Prostate gland (tissue), 2 donors: ENCODE results near the gene METTL26. TPM values are rescaled to one million over a fixed set of nuclear protein-coding genes. Genes with fewer than 3 reads are reported as not detected.
A peak's percentile ranks its signal among the peaks of the same experiment; 100 is the strongest.

Experiments
- DNase-seq: peaks from one replicate; pipeline ENCODE4 v3.0.0-alpha.2; 2019; ENCODE audit warnings: low spot score
- H3K27ac ChIP-seq, 2 donors: fragments of 200-600 bp; sonication (generic); 2 replicates each; pipeline ENCODE4 v1.5.1; 2017 to 2019
- H3K27me3 ChIP-seq: fragments of 200-600 bp; sonication (generic); replicated peaks from 2 replicates; pipeline ENCODE4 v1.5.1; 2019; ENCODE audit not compliant: insufficient read depth
- H3K36me3 ChIP-seq, 2 donors: fragments of 200-600 bp; sonication (generic); 1 replicate in 1 of 2; 2 replicates in 1 of 2; pipeline versions ENCODE4 v1.5.1 to v1.8.1; 2017 to 2019
- H3K4me1 ChIP-seq: fragments of 200-600 bp; sonication (generic); replicated peaks from 2 replicates; pipeline ENCODE4 v1.5.1; 2019
- H3K4me3 ChIP-seq, 2 donors: fragments of 200-600 bp; sonication (generic); 2 replicates each; pipeline ENCODE4 v1.5.1; 2017 to 2019
- H3K9me3 ChIP-seq: fragments of 200-600 bp; sonication (generic); 2 replicates; pipeline ENCODE4 v1.5.1; 2017
- CTCF ChIP-seq, 4 experiments: fragments of 200-600 bp in 2 of 4; fragments of 450-650 bp in 2 of 4; sonication (generic) in 2 of 4; IDR thresholded peaks; 1 replicate in 3 of 4; 2 replicates in 1 of 4; pipeline ENCODE4 v1.5.1; 2016 to 2019; ENCODE audit warnings: antibody characterized with exemption in 4 of 4, mild to moderate bottlenecking in 2 of 4, moderate library complexity in 2 of 4
- POLR2A ChIP-seq: fragments of 450-650 bp; IDR thresholded peaks from one replicate; pipeline ENCODE4 v1.6.1; 2016; ENCODE audit warnings: antibody characterized with exemption, mild to moderate bottlenecking
- POLR2AphosphoS5 ChIP-seq: sonication (generic); formaldehyde crosslinking; IDR thresholded peaks from one replicate; pipeline ENCODE4 v1.6.1; 2017; ENCODE audit warnings: antibody characterized with exemption
- WGBS: methylation state at CpG from one replicate; pipeline ENCODE4 v1.1.5; 2018; 5-methylcytosine and 5-hydroxymethylcytosine counted together
- intact Hi-C: fragments of 100-400 bp; cut with DNase I; formaldehyde crosslinking; loops from one replicate; pipeline ENCODE4 v1.14.2; 2022
- total RNA-seq, 2 donors: library from RNA; depleted of rRNA; stranded (reverse); fragments of >200 nt; gene quantifications; one replicate each; pipeline ENCODE4 v1.1.0, GENCODE V29; 2016

The METTL26 gene
- total RNA-seq, 2 donors from 2014 or later: 179 to 207 TPM

GRCh38 chr16:625117-625976, 10.8 kb downstream of the METTL26 start:
- Histone ChIP-seq H3K4me3 (no peak overlapping the region), H3K4me1 (peaks cover 9% of the 10 kb centered on the region), H3K9me3 (no peaks in the 10 kb centered on the region), H3K27ac (no peak overlapping the region), H3K27me3 (no peaks in the 10 kb centered on the region), H3K36me3 (peaks cover 0 to 3% of the 10 kb centered on the region in 2 donors)
- no peak for TF ChIP-seq POLR2A
- TF ChIP-seq POLR2AphosphoS5: no peak
- TF ChIP-seq CTCF (IDR thresholded peaks at IDR 0.05): no peak
- intact Hi-C loops: no loop called here
- WGBS: 92% methylated on average over 36 of the region's 37 CpGs
- DNase-seq: no peak

GRCh38 chr16:624526-625070, 11.5 kb downstream of the METTL26 start:
- WGBS: 73% methylated on average over 10 of the region's 10 CpGs
- no peak overlapping the region for H3K27ac ChIP-seq

GRCh38 chr16:622920-623280, 13.2 kb downstream of the METTL26 start:
- Histone ChIP-seq H3K9me3 (no peaks in the 10 kb centered on the region), H3K27ac (no peak overlapping the region), H3K4me3 (no peak overlapping the region), H3K4me1 (peaks cover 9% of the 10 kb centered on the region), H3K27me3 (no peaks in the 10 kb centered on the region), H3K36me3 (peaks cover 0 to 3% of the 10 kb centered on the region in 2 donors)
- WGBS: 91% methylated on average over 14 of the region's 17 CpGs
- TF ChIP-seq CTCF (IDR thresholded peaks at IDR 0.05): no peak
- no peak for TF ChIP-seq POLR2AphosphoS5
- no peak for TF ChIP-seq POLR2A
- intact Hi-C loops: no loop called here
- DNase-seq: no peak

More at GRCh38 chr16:624526-625070, 11.5 kb downstream of the METTL26 start:
- Histone ChIP-seq H3K4me1 (peaks cover 9% of the 10 kb centered on the region), H3K36me3 (peaks cover 0 to 3% of the 10 kb centered on the region in 2 donors), H3K9me3 (no peaks in the 10 kb centered on the region), H3K27me3 (no peaks in the 10 kb centered on the region), H3K4me3 (no peak overlapping the region)
- intact Hi-C loops: no loop called here
- DNase-seq: no peak
- no peak for TF ChIP-seq CTCF (IDR thresholded peaks at IDR 0.05)
- no peak for TF ChIP-seq POLR2AphosphoS5
- TF ChIP-seq POLR2A: no peak

- Histone ChIP-seq H3K36me3 (peaks cover 0 to 3% of the 10 kb centered on the region in 2 donors), H3K27ac (no peak overlapping the region), H3K4me3 (no peak overlapping the region), H3K4me1 (peaks cover 12% of the 10 kb centered on the region), H3K9me3 (no peaks in the 10 kb centered on the region), H3K27me3 (no peaks in the 10 kb centered on the region)
- peak; percentile 43 for DNase-seq
- intact Hi-C loops: no loop called here
- TF ChIP-seq POLR2AphosphoS5 (no peak), POLR2A (no peak), CTCF (IDR thresholded peaks at IDR 0.05) (no peak)
- 48% methylated on average over 21 of the region's 21 CpGs for WGBS
These were observed 14.5 kb downstream of the METTL26 start for GRCh38 chr16:621526-622105.
